ENCODE results near the gene TECTB. TPM values are rescaled to one million over a fixed set of nuclear protein-coding genes. Genes with fewer than 3 reads are reported as not detected.

TECTB gene
- total RNA-seq, 1 experiment from 2014 or later: not detected

- CTCF ChIA-PET: no interaction called here
Observed at GRCh38 chr10:112344261-112344660, 61.1 kb downstream of the TECTB start.

GRCh38 chr10:112345202-112345601 lies 62.0 kb downstream of the TECTB start:
- BruUV-seq (replicated peaks): no TSS peak
- CTCF ChIA-PET: no interaction called here
- in situ Hi-C loops (cut with HindIII; ENCODE audit: low pct_unique_long_range_greater_than_20kb, low sequenced_read_pairs): no loop called here
- Histone ChIP-seq H3K27me3 (ENCODE audit: control insufficient read depth, insufficient read depth, low read length) (no peaks in the 10 kb centered on the region), H3K9me3 (ENCODE audit: control insufficient read depth, insufficient read depth, low read depth, low read length) (no peaks in the 10 kb centered on the region), H3K27ac (ENCODE audit: low read length) (no peak overlapping the region), H3K4me1 (ENCODE audit: control insufficient read depth, insufficient read depth, low read length) (no peaks in the 10 kb centered on the region), H3K36me3 (ENCODE audit: control insufficient read depth, insufficient read depth, low read length) (no peaks in the 10 kb centered on the region), H3K4me3 (ENCODE audit: low read depth in 2 of 2, low read length in 2 of 2) (no peak overlapping the region)
- TF ChIP-seq SIN3A (IDR thresholded peaks at IDR 0.05; ENCODE audit: borderline replicate concordance, insufficient read depth, low read depth, low read length) (no peak), CTCF (IDR thresholded peaks at IDR 0.05) (no peak), TCF7L2 (IDR thresholded peaks at IDR 0.05; ENCODE audit: low read depth, low read length) (no peak), REST (IDR thresholded peaks at IDR 0.05; ENCODE audit: insufficient read depth in 1 of 2, low read depth in 2 of 2, low read length in 1 of 2) (no peak), POLR2AphosphoS5 (IDR thresholded peaks at IDR 0.05; ENCODE audit: low read depth, low read length) (no peak)
- intact Hi-C loops (cut with micrococcal nuclease; ENCODE audit: unreplicated experiment): no loop called here
- POLR2A ChIA-PET: no interaction called here
- ATAC-seq (no peak), DNase-seq (ENCODE audit: low read depth, low spot score) (no peak)

More at GRCh38 chr10:112344261-112344660, 61.1 kb downstream of the TECTB start:
- POLR2A ChIA-PET: no interaction called here
- no peak for TF ChIP-seq CTCF (IDR thresholded peaks at IDR 0.05)
- no peak for TF ChIP-seq REST (IDR thresholded peaks at IDR 0.05; ENCODE audit: insufficient read depth in 1 of 2, low read depth in 2 of 2, low read length in 1 of 2)
- no peak for TF ChIP-seq TCF7L2 (IDR thresholded peaks at IDR 0.05; ENCODE audit: low read depth, low read length)
- no peak for TF ChIP-seq POLR2AphosphoS5 (IDR thresholded peaks at IDR 0.05; ENCODE audit: low read depth, low read length)
- no peak for TF ChIP-seq SIN3A (IDR thresholded peaks at IDR 0.05; ENCODE audit: borderline replicate concordance, insufficient read depth, low read depth, low read length)
- no peak overlapping the region for H3K4me3 ChIP-seq (ENCODE audit: low read depth in 2 of 2, low read length in 2 of 2)
- H3K9me3 ChIP-seq (ENCODE audit: control insufficient read depth, insufficient read depth, low read depth, low read length): no peaks in the 10 kb centered on the region
- in situ Hi-C loops (cut with HindIII; ENCODE audit: low pct_unique_long_range_greater_than_20kb, low sequenced_read_pairs) (no loop called here), intact Hi-C loops (cut with micrococcal nuclease; ENCODE audit: unreplicated experiment) (no loop called here)
- ATAC-seq (no peak), DNase-seq (ENCODE audit: low read depth, low spot score) (no peak)
- no TSS peak for BruUV-seq (replicated peaks)
- no peaks in the 10 kb centered on the region for H3K36me3 ChIP-seq (ENCODE audit: control insufficient read depth, insufficient read depth, low read length)
- H3K27ac ChIP-seq (ENCODE audit: low read length): no peak overlapping the region
- no peaks in the 10 kb centered on the region for H3K27me3 ChIP-seq (ENCODE audit: control insufficient read depth, insufficient read depth, low read length)
- no peaks in the 10 kb centered on the region for H3K4me1 ChIP-seq (ENCODE audit: control insufficient read depth, insufficient read depth, low read length)

Data from Panc1 (cell line).